KOPT-K1 (cell line): ENCODE data around the gene TFB2M.
"Not testable (repeated sequence)": the region's sequence is repeated elsewhere in the genome, so short reads cannot be mapped to it uniquely, and the experiment has no call there.

ENCODE experiments used
- H3K27ac ChIP-seq: fragments of 200-600 bp; sonication (generic); 2 replicates; pipeline ENCODE4 v1.5.1; 2016; ENCODE audit warnings: antibody characterized with exemption, mild to moderate bottlenecking, low read depth, low read length; ENCODE audit not compliant: poor library complexity, severe bottlenecking
- H3K36me3 ChIP-seq: fragments of 200-600 bp; sonication (generic); 2 replicates; pipeline ENCODE4 v1.5.1; 2017; ENCODE audit warnings: antibody characterized with exemption, mild to moderate bottlenecking, low read length, moderate library complexity; ENCODE audit not compliant: insufficient read depth
- H3K9me3 ChIP-seq: fragments of 200-600 bp; sonication (generic); 2 replicates; pipeline ENCODE4 v1.5.1; 2017; ENCODE audit warnings: antibody characterized with exemption, low read length, mild to moderate bottlenecking; ENCODE audit not compliant: insufficient read depth, poor library complexity, severe bottlenecking

TFB2M gene

DNA sequence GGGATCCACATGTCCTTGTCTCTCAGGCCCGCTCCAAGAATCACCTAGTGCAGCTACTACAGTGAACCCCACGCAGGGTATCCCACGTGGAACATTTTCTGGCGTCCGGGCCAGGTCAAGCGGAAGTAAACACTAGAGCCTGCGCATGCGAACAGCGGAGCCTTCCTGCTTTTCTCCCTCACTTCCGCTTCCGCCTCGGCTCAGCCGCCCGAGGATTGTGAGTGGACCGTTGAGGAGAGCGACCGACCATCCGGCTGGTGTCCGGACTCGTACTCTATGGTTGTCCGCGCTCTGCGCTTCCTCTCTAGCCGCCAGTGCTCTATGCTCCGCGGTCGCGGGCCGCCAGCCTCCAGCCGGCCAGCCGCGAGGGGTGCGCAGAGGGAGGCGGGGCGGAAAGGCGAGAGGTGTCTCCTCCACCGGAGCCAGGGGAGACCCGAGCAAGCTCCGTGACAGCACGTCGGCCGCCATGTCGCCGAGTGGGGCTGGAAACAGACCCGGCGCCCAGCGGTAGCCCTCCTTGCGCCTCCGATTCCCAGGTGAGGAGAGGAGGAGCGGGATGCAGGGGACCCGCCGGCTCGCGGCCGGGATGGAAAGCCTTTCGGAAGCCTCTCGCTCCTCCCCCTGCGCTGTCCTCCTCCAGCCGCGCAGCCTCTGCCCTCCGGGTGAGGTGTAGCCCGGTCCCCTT lies at the start of gene TFB2M, which contains the start of gene CNST:
Gene TFB2M (minus strand): TSS at position 134 of the 685 bp plus-strand sequence. CDS start 123 bp downstream, at position 11.
Gene CNST (plus strand): TSS at position 329 of the 685 bp plus-strand sequence. CDS start 25,107 bp downstream, outside the sequence.
- Histone ChIP-seq H3K27ac (peak within 1 kb of the TSS; percentile 79), H3K9me3 (no peaks in the 10 kb centered on the region)

GRCh38 chr1:246613096-246613758 lies 47.2 kb upstream of the TFB2M start:
- Histone ChIP-seq H3K9me3 (no peaks in the 10 kb centered on the region), H3K27ac (no peak overlapping the region), H3K36me3 (no peaks in the 10 kb centered on the region)

More for the DNA sequence above, at the start of gene TFB2M, which contains the start of gene CNST:
- H3K36me3 ChIP-seq: peaks cover 23% of the 10 kb centered on the region

GRCh38 chr1:246609632-246610031 lies 43.6 kb upstream of the TFB2M start:
- Histone ChIP-seq H3K36me3 (no peaks in the 10 kb centered on the region), H3K9me3 (peaks cover 5% of the 10 kb centered on the region), H3K27ac (no peak overlapping the region)

DNA sequence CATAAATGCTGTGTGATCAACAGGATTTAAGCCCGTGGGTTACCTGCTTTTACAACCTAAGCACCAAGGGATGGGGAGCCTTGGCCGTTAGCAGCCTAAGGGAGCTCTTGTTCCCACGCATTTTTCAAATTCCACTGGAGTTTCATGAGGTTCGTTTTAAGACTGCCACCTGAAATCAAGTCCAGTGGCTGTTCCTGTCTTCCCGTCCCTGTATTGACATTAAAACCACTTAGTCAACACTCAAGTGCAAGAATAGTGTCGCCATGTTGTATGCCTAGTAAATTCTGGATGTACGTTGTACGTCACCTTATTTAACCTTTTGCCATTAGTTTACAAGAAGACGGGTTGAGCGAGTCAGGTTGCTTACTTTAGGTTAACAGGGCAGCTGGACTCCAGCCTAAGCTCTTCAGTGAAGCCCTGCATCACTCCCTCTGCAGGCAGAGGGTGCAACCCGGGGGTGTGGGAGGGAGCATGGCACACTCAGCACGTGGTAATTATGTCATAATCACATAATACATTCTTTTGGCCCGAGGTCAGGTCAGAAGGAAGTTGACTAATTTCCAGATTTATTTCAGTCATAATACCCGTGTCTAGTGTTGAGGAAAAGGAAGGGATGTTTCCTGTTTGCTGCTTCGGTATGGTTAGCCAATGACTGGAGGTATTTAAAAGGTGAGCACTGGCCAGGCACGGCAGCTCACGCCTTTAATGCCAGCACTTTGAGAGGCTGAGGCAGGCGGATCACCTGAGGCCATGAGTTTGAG lies 42.7 kb upstream of the TFB2M start:
- Histone ChIP-seq H3K9me3 (peaks cover 5% of the 10 kb centered on the region), H3K27ac (no peak overlapping the region), H3K36me3 (no peaks in the 10 kb centered on the region)

DNA sequence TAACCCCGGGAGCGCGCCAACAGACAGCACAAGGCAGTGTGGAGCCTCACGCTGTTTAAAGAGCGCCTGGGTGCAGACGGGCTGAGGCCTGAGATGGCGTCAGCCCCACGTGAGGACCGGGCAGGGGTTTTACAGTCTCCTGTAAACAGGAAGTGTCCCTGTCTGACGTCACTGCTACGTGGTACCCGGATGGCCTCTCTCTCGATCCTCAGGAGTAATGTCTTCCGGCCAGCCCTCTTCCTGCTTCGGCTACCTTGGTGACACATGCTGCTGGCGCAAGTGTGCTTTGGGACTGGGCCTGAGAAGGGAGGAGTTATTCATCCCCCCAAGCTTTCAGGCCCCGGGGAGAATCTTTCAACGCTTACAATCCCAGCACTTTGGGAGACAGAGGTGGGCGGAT lies 41.4 kb upstream of the TFB2M start:
- Histone ChIP-seq H3K9me3 (peaks cover 5% of the 10 kb centered on the region), H3K27ac (no peak overlapping the region), H3K36me3 (no peaks in the 10 kb centered on the region)

DNA sequence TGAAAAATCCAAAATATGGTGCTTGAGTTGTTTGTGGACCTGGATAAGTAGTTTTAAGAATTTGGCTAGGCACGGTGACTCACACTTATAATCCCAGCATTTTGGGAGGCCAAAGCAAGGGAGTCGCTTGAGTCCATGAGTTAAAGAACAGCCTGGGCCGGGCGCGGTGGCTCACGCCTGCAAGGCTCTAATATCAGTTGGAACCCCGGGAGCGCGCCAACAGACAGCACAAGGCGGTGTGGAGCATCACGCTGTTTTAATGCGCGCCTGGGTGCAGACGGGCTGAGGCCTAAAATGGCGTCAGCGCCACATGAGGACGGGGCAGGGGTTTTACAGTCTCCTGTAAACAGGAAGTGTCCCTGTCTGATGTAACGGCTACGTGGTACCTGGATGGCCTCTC lies 39.2 kb upstream of the TFB2M start:
- not testable (repeated sequence) for H3K9me3 ChIP-seq, H3K36me3 ChIP-seq, H3K27ac ChIP-seq

DNA sequence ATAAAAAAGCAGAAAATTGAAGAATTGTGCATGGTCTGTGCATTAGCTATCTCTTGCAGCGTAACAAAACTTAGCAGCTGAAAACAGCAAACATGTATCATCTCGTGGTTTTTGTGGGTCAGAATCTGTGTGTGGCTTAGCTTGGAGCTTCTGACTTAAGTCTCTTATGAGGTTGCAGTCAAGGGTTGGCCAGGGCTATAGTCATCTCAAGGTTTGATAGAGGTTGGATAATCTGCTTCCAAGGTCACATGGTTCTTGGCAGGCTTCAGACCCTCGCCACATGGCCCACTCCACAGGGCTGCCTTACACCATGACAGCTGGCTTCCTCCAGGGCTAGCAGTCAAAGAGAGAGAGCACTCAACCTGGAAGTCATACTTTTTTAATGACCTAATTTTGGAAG lies 36.1 kb upstream of the TFB2M start:
- H3K27ac ChIP-seq: no peak overlapping the region
- H3K36me3 ChIP-seq: peaks cover 4% of the 10 kb centered on the region; the same call in 1 of the 2 replicates
- H3K9me3 ChIP-seq: peaks cover 5% of the 10 kb centered on the region

DNA sequence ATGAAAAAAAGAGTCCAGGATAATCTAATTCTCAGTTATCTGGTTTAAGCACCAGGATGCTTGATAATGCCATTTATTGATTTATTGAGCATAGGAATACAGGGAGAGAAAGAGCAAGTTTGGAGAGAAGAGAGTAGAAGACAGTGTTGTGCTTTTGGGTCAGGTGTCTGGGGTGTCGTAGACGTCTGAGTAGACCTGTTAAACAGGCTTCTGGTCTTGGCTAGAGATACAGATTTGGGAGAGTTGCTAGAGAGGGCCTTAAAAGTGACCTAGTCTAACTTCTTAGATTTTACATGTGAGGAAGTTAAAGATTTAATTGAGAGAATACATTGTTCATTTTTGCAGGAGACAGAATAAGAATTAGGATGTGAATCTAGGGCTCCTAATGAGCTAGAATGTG lies 34.5 kb upstream of the TFB2M start:
- H3K36me3 ChIP-seq: peaks cover 15% of the 10 kb centered on the region
- H3K9me3 ChIP-seq: peaks cover 5% of the 10 kb centered on the region
- no peak overlapping the region for H3K27ac ChIP-seq

DNA sequence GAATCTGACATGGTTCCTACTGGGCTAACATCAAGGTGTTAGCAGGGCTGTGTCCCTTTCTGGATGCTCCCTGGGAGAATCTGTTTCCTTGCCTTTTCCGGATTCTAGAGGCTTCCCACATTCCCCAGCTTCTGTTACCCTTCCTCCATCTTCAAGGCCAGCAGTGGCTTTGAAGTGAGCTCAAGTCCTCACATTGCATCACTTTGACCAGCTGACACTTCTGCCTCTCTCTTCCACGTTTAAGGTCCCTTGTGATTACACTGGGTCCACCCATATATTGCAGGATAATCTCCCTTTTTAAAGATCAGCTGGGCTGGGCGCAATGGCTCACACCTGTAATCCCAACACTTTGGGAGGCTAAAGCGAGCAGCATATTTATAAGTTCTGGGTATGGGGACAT lies 33.3 kb upstream of the TFB2M start:
- H3K9me3 ChIP-seq: no peaks in the 10 kb centered on the region
- peaks cover 15% of the 10 kb centered on the region for H3K36me3 ChIP-seq
- no peak overlapping the region for H3K27ac ChIP-seq

GRCh38 chr1:246597971-246598370 lies 31.9 kb upstream of the TFB2M start:
- Histone ChIP-seq H3K27ac (no peak overlapping the region), H3K9me3 (no peaks in the 10 kb centered on the region), H3K36me3 (peaks cover 15% of the 10 kb centered on the region)

GRCh38 chr1:246597340-246597739 lies 31.3 kb upstream of the TFB2M start:
- Histone ChIP-seq H3K9me3 (no peaks in the 10 kb centered on the region), H3K27ac (no peak overlapping the region), H3K36me3 (peaks cover 20% of the 10 kb centered on the region)

DNA sequence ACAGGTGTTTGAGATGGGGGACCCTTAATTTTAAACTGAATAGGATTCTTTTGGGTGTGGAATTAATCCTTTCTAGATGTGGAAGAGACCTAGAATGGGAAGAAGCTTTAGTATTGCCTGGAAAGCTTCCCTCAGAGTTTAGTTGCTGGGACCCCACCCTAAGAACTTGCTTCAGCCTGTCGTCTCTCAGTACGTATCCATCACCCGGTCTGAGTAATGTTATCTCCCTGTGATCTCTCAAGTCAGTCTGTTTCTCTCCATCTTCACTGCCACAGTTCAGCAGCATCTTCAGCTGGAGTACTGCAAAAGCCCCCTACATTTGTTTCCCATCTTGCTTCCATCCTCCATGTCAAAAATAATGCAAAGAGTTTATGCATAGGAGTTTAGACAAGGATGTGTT lies 29.1 kb upstream of the TFB2M start:
- peaks cover 35% of the 10 kb centered on the region for H3K36me3 ChIP-seq

DNA sequence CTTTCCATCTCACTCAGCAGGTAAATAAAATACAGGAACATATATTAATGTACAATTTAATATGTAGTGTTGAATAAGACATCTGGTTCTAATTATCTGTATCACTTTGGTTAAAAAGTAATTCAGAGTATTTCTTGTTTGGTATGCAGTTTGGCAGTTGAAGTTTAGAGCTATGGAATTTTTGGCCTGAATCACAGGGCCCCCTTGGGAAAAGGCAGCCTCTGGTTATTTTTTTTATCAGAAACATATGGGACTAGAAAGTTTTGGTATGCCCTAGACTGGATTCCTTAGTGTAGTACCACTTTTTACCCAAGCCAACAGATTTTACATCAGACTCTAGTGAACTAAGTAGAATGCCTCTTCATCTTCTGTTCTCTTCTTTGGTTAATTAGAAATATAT lies 26.6 kb upstream of the TFB2M start:
- Histone ChIP-seq H3K27ac (no peak overlapping the region), H3K36me3 (peaks cover 35% of the 10 kb centered on the region)

More for the DNA sequence above, 29.1 kb upstream of the TFB2M start:
- peaks cover 9% of the 10 kb centered on the region for H3K9me3 ChIP-seq
- no peak overlapping the region for H3K27ac ChIP-seq

GRCh38 chr1:246591958-246592357 lies 25.9 kb upstream of the TFB2M start:
- Histone ChIP-seq H3K27ac (no peak overlapping the region), H3K9me3 (peaks cover 14% of the 10 kb centered on the region), H3K36me3 (peaks cover 29% of the 10 kb centered on the region)

More for the DNA sequence above, 26.6 kb upstream of the TFB2M start:
- peaks cover 14% of the 10 kb centered on the region for H3K9me3 ChIP-seq

- Histone ChIP-seq H3K9me3 (peaks cover 14% of the 10 kb centered on the region), H3K36me3 (peaks cover 25% of the 10 kb centered on the region), H3K27ac (no peak overlapping the region)
Measured at GRCh38 chr1:246591504-246591903, 25.4 kb upstream of the TFB2M start.
